ENCODE data around the gene SPOCK3. TPM values are rescaled to one million over a fixed set of nuclear protein-coding genes. Genes with fewer than 3 reads are reported as not detected.
A peak's percentile ranks its signal among the peaks of the same experiment; 100 is the strongest.
"Not testable (repeated sequence)": the region's sequence is repeated elsewhere in the genome, so short reads cannot be mapped to it uniquely, and the experiment has no call there.

Gene SPOCK3
- not detected for polyA plus RNA-seq (2012; ENCODE audit: missing spikeins)

- TF ChIP-seq TAF1 (IDR thresholded peaks at IDR 0.05; ENCODE audit: borderline replicate concordance, low read depth, low read length), result no peak
- no peak for TF ChIP-seq POLR2AphosphoS5 (IDR thresholded peaks at IDR 0.05; ENCODE audit: low read depth, low read length)
- TF ChIP-seq POLR2A (IDR thresholded peaks at IDR 0.05; ENCODE audit: low read depth, low read length), result no peak
- peak; percentile 4 for DNase-seq (ENCODE audit: insufficient read length)
Observed at GRCh38 chr4:167234316-167234881, at the start of gene SPOCK3. TSS of gene SPOCK3 (minus strand) at chr4:167234494.

GRCh38 chr4:167282171-167282864 lies 48.0 kb upstream of the SPOCK3 start:
- no peak for FAIRE-seq
- TF ChIP-seq POLR2AphosphoS5 (IDR thresholded peaks at IDR 0.05; ENCODE audit: low read depth, low read length), result no peak
- TF ChIP-seq POLR2A (IDR thresholded peaks at IDR 0.05; ENCODE audit: low read depth, low read length), result no peak
- no peak for TF ChIP-seq TAF1 (IDR thresholded peaks at IDR 0.05; ENCODE audit: borderline replicate concordance, low read depth, low read length)
- no peak for DNase-seq (ENCODE audit: insufficient read length)

More at GRCh38 chr4:167234316-167234881, at the start of gene SPOCK3:
- no peak for FAIRE-seq

GRCh38 chr4:167281545-167281944 lies 47.3 kb upstream of the SPOCK3 start:
- DNase-seq (ENCODE audit: insufficient read length); FAIRE-seq: not testable (repeated sequence)

GRCh38 chr4:167274351-167274750 lies 40.1 kb upstream of the SPOCK3 start:
- TF ChIP-seq POLR2AphosphoS5 (IDR thresholded peaks at IDR 0.05; ENCODE audit: low read depth, low read length), result no peak
- no peak for TF ChIP-seq TAF1 (IDR thresholded peaks at IDR 0.05; ENCODE audit: borderline replicate concordance, low read depth, low read length)
- TF ChIP-seq POLR2A (IDR thresholded peaks at IDR 0.05; ENCODE audit: low read depth, low read length), result no peak
- no peak for FAIRE-seq
- DNase-seq (ENCODE audit: insufficient read length), result no peak

GRCh38 chr4:167265231-167265630 lies 30.9 kb upstream of the SPOCK3 start:
- DNase-seq (ENCODE audit: insufficient read length) (no peak), FAIRE-seq (no peak)
- TF ChIP-seq TAF1 (IDR thresholded peaks at IDR 0.05; ENCODE audit: borderline replicate concordance, low read depth, low read length), result no peak
- TF ChIP-seq POLR2A (IDR thresholded peaks at IDR 0.05; ENCODE audit: low read depth, low read length), result no peak
- TF ChIP-seq POLR2AphosphoS5 (IDR thresholded peaks at IDR 0.05; ENCODE audit: low read depth, low read length), result no peak

GRCh38 chr4:167248271-167248670 lies 14.0 kb upstream of the SPOCK3 start:
- no peak for FAIRE-seq
- DNase-seq (ENCODE audit: insufficient read length), result no peak
- no peak for TF ChIP-seq TAF1 (IDR thresholded peaks at IDR 0.05; ENCODE audit: borderline replicate concordance, low read depth, low read length)
- no peak for TF ChIP-seq POLR2A (IDR thresholded peaks at IDR 0.05; ENCODE audit: low read depth, low read length)
- no peak for TF ChIP-seq POLR2AphosphoS5 (IDR thresholded peaks at IDR 0.05; ENCODE audit: low read depth, low read length)

- TF ChIP-seq POLR2A (IDR thresholded peaks at IDR 0.05; ENCODE audit: low read depth, low read length) (no peak), TAF1 (IDR thresholded peaks at IDR 0.05; ENCODE audit: borderline replicate concordance, low read depth, low read length) (no peak), POLR2AphosphoS5 (IDR thresholded peaks at IDR 0.05; ENCODE audit: low read depth, low read length) (no peak)
- DNase-seq (ENCODE audit: insufficient read length) (no peak), FAIRE-seq (no peak)
Observed at GRCh38 chr4:167239627-167240026, 5.3 kb upstream of the SPOCK3 start.

- FAIRE-seq, result no peak
Observed at GRCh38 chr4:167238226-167238625, 3.9 kb upstream of the SPOCK3 start.

GRCh38 chr4:167233685-167234315 lies 494 bp downstream of the SPOCK3 start:
- FAIRE-seq (no peak), DNase-seq (ENCODE audit: insufficient read length) (no peak)
- TF ChIP-seq POLR2AphosphoS5 (IDR thresholded peaks at IDR 0.05; ENCODE audit: low read depth, low read length), result no peak
- no peak for TF ChIP-seq TAF1 (IDR thresholded peaks at IDR 0.05; ENCODE audit: borderline replicate concordance, low read depth, low read length)
- TF ChIP-seq POLR2A (IDR thresholded peaks at IDR 0.05; ENCODE audit: low read depth, low read length), result no peak

More at GRCh38 chr4:167238226-167238625, 3.9 kb upstream of the SPOCK3 start:
- TF ChIP-seq POLR2AphosphoS5 (IDR thresholded peaks at IDR 0.05; ENCODE audit: low read depth, low read length) (no peak), POLR2A (IDR thresholded peaks at IDR 0.05; ENCODE audit: low read depth, low read length) (no peak), TAF1 (IDR thresholded peaks at IDR 0.05; ENCODE audit: borderline replicate concordance, low read depth, low read length) (no peak)
- no peak for DNase-seq (ENCODE audit: insufficient read length)

- TF ChIP-seq POLR2A (IDR thresholded peaks at IDR 0.05; ENCODE audit: low read depth, low read length), result no peak
- no peak for TF ChIP-seq TAF1 (IDR thresholded peaks at IDR 0.05; ENCODE audit: borderline replicate concordance, low read depth, low read length)
- no peak for TF ChIP-seq POLR2AphosphoS5 (IDR thresholded peaks at IDR 0.05; ENCODE audit: low read depth, low read length)
- DNase-seq (ENCODE audit: insufficient read length), result no peak
- FAIRE-seq, result no peak
Observed at GRCh38 chr4:167232805-167233684, 1.2 kb downstream of the SPOCK3 start.

GRCh38 chr4:167230744-167231143 lies 3.5 kb downstream of the SPOCK3 start:
- no peak for FAIRE-seq
- no peak for DNase-seq (ENCODE audit: insufficient read length)
- no peak for TF ChIP-seq TAF1 (IDR thresholded peaks at IDR 0.05; ENCODE audit: borderline replicate concordance, low read depth, low read length)
- no peak for TF ChIP-seq POLR2A (IDR thresholded peaks at IDR 0.05; ENCODE audit: low read depth, low read length)
- TF ChIP-seq POLR2AphosphoS5 (IDR thresholded peaks at IDR 0.05; ENCODE audit: low read depth, low read length), result no peak
